Mesodermal cell (in vitro differentiated cells): Measurements from ENCODE around the gene OR5M8. TPM values are rescaled to one million over a fixed set of nuclear protein-coding genes. Genes with fewer than 3 reads are reported as not detected.

Source experiments
- H3K27ac ChIP-seq: 2 replicates; pipeline ENCODE4 v1.7.0; 2013; ENCODE audit warnings: mild to moderate bottlenecking, low read depth, low read length, moderate library complexity; ENCODE audit not compliant: severe bottlenecking
- H3K36me3 ChIP-seq: 2 replicates; pipeline ENCODE4 v1.7.1; 2013; ENCODE audit warnings: mild to moderate bottlenecking, low read length, moderate library complexity; ENCODE audit not compliant: control insufficient read depth, insufficient read depth
- H3K4me1 ChIP-seq: one replicate; pipeline ENCODE4 v1.7.1; 2013; ENCODE audit warnings: mild to moderate bottlenecking, low read length; ENCODE audit not compliant: insufficient read depth, control insufficient read depth, poor library complexity, severe bottlenecking
- H3K4me3 ChIP-seq: 2 replicates; pipeline ENCODE4 v1.7.0; 2013; ENCODE audit warnings: low read length, control low read depth, mild to moderate bottlenecking; ENCODE audit not compliant: insufficient read depth, poor library complexity, severe bottlenecking; ENCODE audit errors: extremely low read depth
- H3K9me3 ChIP-seq: 2 replicates; pipeline ENCODE4 v1.7.1; 2013; ENCODE audit warnings: mild to moderate bottlenecking, low read length, moderate library complexity; ENCODE audit not compliant: control insufficient read depth
- WGBS, 2 experiments: methylation state at CpG; one replicate each; pipeline ENCODE4 v1.1.5; 2013; ENCODE audit warnings: missing lambda C conversion rate in 2 of 2; ENCODE audit not compliant: insufficient coverage in 2 of 2; 5-methylcytosine and 5-hydroxymethylcytosine counted together
- polyA plus RNA-seq, 2 experiments: library from polyadenylated mRNA; stranded (reverse); fragments of 50-300 nt; gene quantifications; one replicate each; pipeline ENCODE4 v1.2.3, GENCODE V29; 2013

Gene OR5M8
- not detected for polyA plus RNA-seq (2013, experiment 1 of 2)
- not detected for polyA plus RNA-seq (2013, experiment 2 of 2)

DNA sequence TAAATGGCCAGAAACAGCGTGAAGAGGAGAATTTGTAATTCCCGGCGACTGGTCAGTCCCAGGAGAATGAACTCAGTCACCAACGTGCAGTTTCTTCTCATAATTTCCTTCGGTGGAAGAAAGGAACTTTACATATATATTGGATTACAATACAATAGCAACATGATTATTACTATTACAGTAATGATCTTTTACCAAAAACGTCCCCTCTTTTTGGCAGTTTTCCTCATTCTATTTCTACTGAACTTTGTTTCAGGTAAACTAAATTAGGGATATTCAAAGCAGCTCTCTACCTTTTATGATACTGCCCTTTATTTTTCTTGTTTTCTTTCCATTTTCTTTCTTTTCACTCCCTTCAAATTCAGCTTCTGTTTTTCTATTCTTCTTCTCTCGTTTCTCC lies at the start of gene OR5M8:
Gene OR5M8, minus strand, starts transcription at position 101 of the 400 bp plus-strand sequence. Its CDS starts 0 bp downstream, at position 101.
- Histone ChIP-seq H3K9me3 (no peaks in the 10 kb centered on the region), H3K36me3 (no peaks in the 10 kb centered on the region), H3K4me1 (no peaks in the 10 kb centered on the region), H3K4me3 (no peak within 1 kb of the TSS), H3K27ac (no peak within 1 kb of the TSS)
- WGBS, 2 experiments: 89 to 93% methylated on average over 3 to 4 of the region's 7 CpGs

DNA sequence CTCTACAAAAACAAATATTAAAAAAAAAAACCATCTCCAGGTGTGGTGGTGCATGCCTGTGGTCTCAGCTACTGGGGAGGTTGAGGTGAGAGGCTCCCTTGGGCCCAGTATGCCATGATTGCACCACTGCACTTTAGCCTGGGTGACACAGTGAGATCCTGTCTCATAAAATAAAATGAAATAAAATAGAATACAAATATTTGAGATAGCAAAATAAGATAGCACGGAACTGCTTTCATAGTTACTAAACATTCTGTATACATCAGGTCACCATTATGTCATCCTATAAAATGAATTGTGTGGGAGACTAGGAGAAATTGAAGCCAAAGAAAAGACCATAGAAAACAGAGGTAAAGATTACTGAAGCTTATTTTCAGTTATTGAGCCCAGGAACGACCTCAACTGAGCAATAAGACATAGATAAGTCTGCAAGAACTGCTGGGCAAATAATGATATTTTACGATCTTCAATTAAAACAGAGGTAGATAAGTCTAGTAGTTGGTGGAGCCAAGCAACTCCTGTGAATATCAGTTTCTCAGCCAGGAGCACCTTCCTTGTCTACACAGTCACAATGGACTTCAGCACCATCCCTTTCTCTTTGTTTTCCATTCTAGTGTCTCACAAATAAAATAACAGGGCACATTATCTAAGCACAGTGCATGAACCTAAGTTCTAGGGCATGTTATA lies 42.0 kb upstream of the OR5M8 start:
- Histone ChIP-seq H3K27ac (no peak overlapping the region), H3K36me3 (no peaks in the 10 kb centered on the region), H3K4me3 (no peak overlapping the region), H3K4me1 (no peaks in the 10 kb centered on the region), H3K9me3 (no peaks in the 10 kb centered on the region)
- WGBS, 2 experiments: 81 to 100% methylated on average over 1 to 2 of the region's 3 CpGs

DNA sequence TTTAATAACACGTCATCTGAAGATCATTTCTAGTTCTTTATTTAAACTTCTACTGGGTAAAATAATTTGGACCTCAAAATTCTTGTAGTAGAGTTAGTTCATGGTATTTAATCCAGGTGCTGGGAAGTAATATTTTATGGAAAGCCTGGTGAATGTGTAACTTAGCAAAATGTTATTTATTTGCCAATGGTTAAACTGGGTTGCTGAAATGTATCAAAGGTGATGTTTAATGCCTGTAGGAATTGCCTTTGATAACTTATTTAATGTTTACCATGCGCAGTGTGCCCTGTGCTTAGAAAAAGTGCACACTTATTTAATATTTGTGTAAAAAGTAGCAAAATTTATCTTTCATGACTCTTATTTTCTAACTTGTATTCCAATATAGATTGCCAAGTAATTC lies 40.7 kb upstream of the OR5M8 start:
- H3K36me3 ChIP-seq: no peaks in the 10 kb centered on the region
- H3K9me3 ChIP-seq: no peaks in the 10 kb centered on the region
- no peak overlapping the region for H3K27ac ChIP-seq
- H3K4me3 ChIP-seq: no peak overlapping the region
- H3K4me1 ChIP-seq: no peaks in the 10 kb centered on the region
- WGBS, 2 experiments: no CpG with 5 or more reads among the region's 2 CpGs

DNA sequence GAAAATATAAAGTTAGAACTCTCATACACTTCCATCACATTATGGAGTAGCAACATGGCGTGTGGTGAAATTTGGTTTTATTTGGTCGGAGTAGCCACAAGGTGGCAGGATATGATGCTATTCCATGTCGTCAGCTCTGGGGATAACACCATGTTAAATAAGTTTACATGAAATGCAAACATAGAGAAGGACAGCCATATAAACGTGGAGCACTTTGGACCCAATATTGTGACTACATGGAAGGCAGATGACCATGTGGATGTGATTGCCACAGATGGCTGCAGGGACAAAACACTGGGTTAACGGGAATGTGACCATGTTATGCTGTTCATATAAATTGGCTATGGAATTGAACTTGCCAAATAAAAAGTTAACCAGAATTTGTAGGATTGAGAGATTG lies 30.8 kb upstream of the OR5M8 start:
- Histone ChIP-seq H3K9me3 (no peaks in the 10 kb centered on the region), H3K36me3 (no peaks in the 10 kb centered on the region), H3K4me1 (no peaks in the 10 kb centered on the region), H3K4me3 (no peak overlapping the region), H3K27ac (no peak overlapping the region)
- 56 to 61% methylated on average over 2 to 3 of the region's 5 CpGs for WGBS, 2 experiments

DNA sequence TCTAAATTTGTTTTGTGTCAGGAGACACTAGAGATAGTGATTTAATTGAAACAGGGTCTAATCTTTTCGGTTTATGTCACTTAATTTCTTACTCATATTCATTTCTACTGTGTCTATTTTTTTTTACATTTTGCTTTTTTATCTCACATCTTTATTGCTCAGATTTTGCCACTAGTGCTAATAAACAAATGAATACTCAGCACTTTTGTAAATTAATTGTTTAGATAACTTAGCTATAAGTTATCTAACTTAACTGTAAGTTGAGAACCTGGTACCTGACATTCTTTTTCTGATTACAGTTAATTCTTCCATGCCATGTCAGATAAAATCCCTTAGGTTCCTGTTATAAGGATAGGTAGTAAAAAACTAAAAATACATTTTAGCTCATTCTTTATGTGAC lies 22.1 kb upstream of the OR5M8 start:
- H3K36me3 ChIP-seq: no peaks in the 10 kb centered on the region
- H3K4me3 ChIP-seq: no peak overlapping the region
- WGBS, 2 experiments: no CpG with 5 or more reads among the region's 1 CpG
- H3K27ac ChIP-seq: no peak overlapping the region
- no peaks in the 10 kb centered on the region for H3K4me1 ChIP-seq
- no peaks in the 10 kb centered on the region for H3K9me3 ChIP-seq

GRCh38 chr11:56509439-56509838 lies 18.3 kb upstream of the OR5M8 start:
- H3K27ac ChIP-seq: no peak overlapping the region
- H3K4me1 ChIP-seq: no peaks in the 10 kb centered on the region
- H3K9me3 ChIP-seq: no peaks in the 10 kb centered on the region
- no peaks in the 10 kb centered on the region for H3K36me3 ChIP-seq
- 100% methylated on average over 1 of the region's 1 CpG; no CpG with 5 or more reads in 1 of the 2 experiments for WGBS, 2 experiments
- no peak overlapping the region for H3K4me3 ChIP-seq

DNA sequence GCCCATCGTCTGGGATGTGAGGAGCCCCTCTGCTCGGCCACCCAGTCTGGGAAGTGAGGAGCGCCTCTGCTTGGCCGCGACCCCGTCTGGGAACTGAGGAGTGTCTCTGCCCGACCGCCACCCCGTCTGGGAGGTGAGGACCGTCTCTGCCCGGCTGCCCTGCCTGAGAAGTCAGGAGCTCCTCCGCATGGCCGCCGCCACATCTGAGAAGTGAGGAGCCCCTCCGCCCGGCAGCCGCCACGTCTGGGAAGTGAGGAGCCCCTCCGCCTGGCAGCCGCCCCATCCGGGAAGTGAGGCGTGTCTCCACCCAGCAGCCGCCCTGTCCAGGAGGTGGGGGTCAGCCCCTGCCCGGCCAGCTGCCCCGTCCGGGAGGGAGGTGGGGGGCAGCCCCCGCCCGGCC lies 5.8 kb upstream of the OR5M8 start:
- Histone ChIP-seq H3K36me3 (no peaks in the 10 kb centered on the region), H3K4me1 (no peaks in the 10 kb centered on the region), H3K27ac (no peak overlapping the region), H3K4me3 (no peak overlapping the region), H3K9me3 (no peaks in the 10 kb centered on the region)
- WGBS, 2 experiments: 88 to 97% methylated on average over 13 to 22 of the region's 28 CpGs

GRCh38 chr11:56495117-56495516 lies 3.9 kb upstream of the OR5M8 start:
- Histone ChIP-seq H3K4me1 (no peaks in the 10 kb centered on the region), H3K9me3 (no peaks in the 10 kb centered on the region), H3K27ac (no peak overlapping the region), H3K36me3 (no peaks in the 10 kb centered on the region), H3K4me3 (no peak overlapping the region)
- WGBS, 2 experiments: no CpG with 5 or more reads among the region's 2 CpGs

GRCh38 chr11:56486801-56487200 lies 4.4 kb downstream of the OR5M8 start:
- WGBS, 2 experiments: 84 to 87% methylated on average over 2 to 3 of the region's 3 CpGs
- Histone ChIP-seq H3K4me3 (no peak overlapping the region), H3K36me3 (no peaks in the 10 kb centered on the region), H3K4me1 (no peaks in the 10 kb centered on the region), H3K9me3 (no peaks in the 10 kb centered on the region), H3K27ac (no peak overlapping the region)

GRCh38 chr11:56474729-56475235 lies 16.4 kb downstream of the OR5M8 start:
- H3K4me3 ChIP-seq: no peak overlapping the region
- no peaks in the 10 kb centered on the region for H3K36me3 ChIP-seq
- no CpG with 5 or more reads among the region's 1 CpG for WGBS, 2 experiments
- H3K27ac ChIP-seq: no peak overlapping the region
- no peaks in the 10 kb centered on the region for H3K9me3 ChIP-seq
- no peaks in the 10 kb centered on the region for H3K4me1 ChIP-seq

DNA sequence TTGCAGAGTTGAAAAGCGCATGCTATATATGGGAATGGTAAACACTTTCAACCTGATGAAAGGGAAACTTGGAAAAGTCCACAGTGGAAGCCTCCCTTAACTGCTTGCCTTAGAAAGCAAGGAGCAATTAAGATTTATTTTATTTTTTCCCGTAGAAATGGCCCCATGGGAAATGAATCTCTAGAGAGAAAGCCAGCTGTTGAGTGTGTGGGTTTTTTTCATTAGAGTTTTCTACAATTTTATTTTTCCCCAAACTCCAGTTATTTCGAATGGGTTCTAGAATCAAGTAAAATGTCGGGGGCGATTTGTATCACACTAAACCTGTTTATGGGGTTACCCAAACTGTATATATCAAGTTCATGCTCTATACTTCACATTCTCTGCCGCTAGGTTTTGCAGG lies 17.9 kb downstream of the OR5M8 start, which contains the start of gene OR5M3:
Gene OR5M3, minus strand, starts transcription at position 101 of the 400 bp plus-strand sequence. CDS start 2,855 bp downstream, outside the sequence.
- Histone ChIP-seq H3K36me3 (no peaks in the 10 kb centered on the region), H3K27ac (no peak within 1 kb of the TSS), H3K4me1 (no peaks in the 10 kb centered on the region), H3K4me3 (no peak within 1 kb of the TSS), H3K9me3 (no peaks in the 10 kb centered on the region)
- WGBS, 2 experiments: no CpG with 5 or more reads among the region's 6 CpGs
